ENCODE measurements around the gene NINL. TPM values are rescaled to one million over a fixed set of nuclear protein-coding genes. Genes with fewer than 3 reads are reported as not detected.
"Not testable (repeated sequence)": the region's sequence is repeated elsewhere in the genome, so short reads cannot be mapped to it uniquely, and the experiment has no call there.

NINL gene
- polyA plus RNA-seq, 3 donors = 41.8 to 60.2 (median 57.6) TPM

DNA sequence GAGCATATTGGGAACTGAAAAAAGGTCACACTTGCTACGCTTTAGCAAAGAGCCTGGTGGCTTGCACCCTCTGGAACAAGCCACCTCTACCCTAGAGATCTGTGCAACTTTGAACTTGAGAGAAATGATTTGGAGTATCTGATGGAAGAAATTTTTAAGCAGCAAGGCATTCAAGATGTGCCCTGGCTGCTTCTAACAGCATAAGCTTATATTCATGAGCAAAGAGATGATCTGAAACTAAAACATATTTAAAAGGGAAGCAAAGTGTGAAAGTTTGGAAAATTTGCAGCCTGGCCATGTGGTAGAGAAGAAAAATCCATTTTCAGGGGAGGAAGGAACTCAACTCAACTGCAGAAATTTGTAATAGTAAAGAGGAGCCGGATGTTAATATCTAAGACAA is 71.1 kb downstream of the NINL start:
- DNase-seq (ENCODE audit: extremely low read depth in 1 of 11, low read depth in 9 of 11, low spot score in 4 of 11) = no peak

DNA sequence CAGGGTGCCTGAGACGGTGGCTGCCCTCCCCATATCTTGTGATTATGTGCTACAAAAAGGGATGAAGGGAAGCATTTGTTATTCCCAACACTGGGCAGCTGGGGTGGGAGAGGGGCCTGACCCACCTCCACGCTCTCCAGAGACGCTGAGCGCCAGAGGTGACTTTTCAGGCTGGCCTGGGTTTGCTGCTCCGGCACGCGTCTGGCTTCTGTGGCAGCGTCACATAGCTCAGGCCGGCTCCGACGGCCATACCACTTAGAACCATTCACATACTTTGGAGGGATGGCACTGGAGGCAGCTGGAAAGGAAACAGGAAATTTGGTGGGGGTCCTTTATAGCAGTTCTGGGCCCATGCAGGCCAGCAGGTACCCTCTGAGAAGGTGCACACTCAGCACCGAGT is 72.6 kb downstream of the NINL start:
- DNase-seq (ENCODE audit: extremely low read depth in 1 of 11, low read depth in 9 of 11, low spot score in 4 of 11) = no peak

DNA sequence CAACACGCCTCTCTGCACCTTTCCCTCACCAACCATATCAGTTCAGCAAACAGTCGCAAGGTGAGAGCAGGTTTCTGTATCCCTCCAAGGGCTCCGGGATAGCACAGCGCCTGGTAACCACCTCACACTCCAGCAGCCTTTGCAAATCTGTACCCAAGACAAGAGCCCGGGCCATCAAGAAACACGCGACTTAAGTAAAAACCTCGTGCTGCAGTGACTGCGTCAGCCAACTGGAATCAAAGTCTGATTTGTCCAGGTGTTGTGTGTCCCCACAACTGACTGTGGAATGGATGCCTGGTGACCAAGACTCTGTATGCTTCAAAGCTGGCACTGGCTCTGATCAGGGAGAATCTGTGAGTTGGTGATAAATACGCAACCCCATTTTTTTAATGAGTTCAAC is 74.1 kb downstream of the NINL start:
- no peak for DNase-seq (ENCODE audit: extremely low read depth in 1 of 11, low read depth in 9 of 11, low spot score in 4 of 11)

DNA sequence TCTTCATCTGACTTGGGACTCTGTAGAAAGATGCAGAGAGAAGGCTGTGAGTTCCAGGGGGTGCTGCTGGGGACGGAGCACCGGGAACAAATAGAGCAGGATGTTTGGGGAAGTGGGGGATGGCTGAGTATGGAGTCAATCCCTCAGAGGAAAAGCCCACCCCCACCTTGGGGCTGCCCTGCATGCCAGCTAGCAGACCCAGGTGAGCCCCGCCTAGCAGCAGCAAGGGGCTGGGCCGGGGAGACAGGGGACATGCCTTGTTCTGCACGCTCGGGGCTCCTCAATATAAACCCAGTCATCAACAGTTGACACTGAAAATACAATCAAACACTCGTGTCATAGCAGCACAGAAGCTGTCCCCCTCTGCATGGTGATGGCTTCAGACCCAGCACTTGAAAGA is 74.6 kb downstream of the NINL start:
- DNase-seq (ENCODE audit: extremely low read depth in 1 of 11, low read depth in 9 of 11, low spot score in 4 of 11) = no peak

DNA sequence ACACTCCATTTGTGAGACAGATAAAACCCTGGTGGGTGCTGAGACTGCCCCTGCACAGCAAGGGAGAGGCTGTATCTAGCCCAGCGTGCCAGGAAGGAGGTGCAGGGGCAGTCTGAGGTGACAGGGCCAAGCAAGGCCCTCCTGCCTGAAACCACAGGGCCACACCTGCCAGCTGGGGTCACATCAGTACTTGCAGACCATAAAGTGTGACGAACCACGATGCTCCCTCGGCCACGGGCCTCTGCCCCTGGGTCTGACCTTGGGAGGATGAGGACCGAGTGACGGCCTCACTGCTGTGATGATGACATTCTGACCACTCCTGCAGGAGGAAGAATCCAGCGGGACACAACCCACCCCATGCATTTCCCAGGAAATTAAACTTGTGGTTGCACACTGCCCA is 75.1 kb downstream of the NINL start:
- DNase-seq (ENCODE audit: extremely low read depth in 1 of 11, low read depth in 9 of 11, low spot score in 4 of 11) = no peak

DNA sequence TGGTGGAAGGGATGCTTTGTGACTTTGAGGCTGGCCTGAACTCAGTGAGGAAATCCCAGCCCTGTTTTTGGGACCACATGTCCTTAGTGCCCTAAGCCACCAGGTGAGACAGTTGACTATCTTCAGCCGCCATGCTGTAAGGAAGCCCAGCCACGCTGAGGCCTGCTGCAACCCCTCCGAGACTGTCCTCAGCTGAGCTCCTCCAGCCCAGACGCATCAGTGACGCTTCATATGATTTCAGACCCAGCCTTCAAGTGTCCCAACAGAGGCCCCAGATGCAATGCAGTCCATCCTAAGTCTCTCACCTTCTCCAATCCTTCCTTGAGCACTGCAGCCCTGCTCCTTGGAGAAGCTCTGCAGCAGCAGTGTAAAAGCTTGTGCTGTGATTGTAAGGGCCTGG is 76.2 kb downstream of the NINL start:
- DNase-seq (ENCODE audit: extremely low read depth in 1 of 11, low read depth in 9 of 11, low spot score in 4 of 11) = no peak

DNA sequence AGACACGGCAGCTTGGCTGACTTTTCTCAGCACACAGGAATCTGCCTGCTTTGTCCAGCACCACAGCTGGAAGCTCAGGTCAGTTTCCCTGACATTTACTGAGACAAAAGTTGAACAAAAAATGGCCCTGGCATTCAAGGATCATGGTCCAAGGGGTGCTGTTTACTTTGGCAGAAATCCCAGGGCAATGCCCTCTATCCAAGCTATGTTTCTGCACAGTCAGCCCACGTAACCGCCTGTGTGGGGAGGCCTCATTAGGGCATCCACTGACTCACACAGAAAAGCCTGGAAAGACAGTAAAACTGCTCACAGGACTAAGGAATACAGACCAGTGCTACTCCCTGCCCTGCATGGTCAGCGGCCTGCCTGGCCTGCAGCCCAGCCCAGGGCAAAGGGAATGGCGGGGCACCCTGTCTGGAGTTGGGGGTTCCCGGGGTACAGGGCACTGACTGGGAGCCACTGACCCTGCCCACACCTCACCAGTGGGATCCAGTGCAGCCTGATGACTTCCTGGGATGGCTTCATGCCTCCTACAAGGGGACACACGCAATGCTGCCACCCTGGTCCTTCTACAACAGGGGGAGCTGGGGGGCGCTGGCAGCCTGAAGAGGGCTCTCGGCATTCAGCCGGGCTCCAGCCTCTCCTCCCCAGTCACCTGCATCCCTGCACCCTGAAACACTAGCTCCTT is 77.1 kb downstream of the NINL start:
- peak in 3 of 11 donors; percentile 21 to 60 (median 23) for DNase-seq (ENCODE audit: extremely low read depth in 1 of 11, low read depth in 9 of 11, low spot score in 4 of 11)

DNA sequence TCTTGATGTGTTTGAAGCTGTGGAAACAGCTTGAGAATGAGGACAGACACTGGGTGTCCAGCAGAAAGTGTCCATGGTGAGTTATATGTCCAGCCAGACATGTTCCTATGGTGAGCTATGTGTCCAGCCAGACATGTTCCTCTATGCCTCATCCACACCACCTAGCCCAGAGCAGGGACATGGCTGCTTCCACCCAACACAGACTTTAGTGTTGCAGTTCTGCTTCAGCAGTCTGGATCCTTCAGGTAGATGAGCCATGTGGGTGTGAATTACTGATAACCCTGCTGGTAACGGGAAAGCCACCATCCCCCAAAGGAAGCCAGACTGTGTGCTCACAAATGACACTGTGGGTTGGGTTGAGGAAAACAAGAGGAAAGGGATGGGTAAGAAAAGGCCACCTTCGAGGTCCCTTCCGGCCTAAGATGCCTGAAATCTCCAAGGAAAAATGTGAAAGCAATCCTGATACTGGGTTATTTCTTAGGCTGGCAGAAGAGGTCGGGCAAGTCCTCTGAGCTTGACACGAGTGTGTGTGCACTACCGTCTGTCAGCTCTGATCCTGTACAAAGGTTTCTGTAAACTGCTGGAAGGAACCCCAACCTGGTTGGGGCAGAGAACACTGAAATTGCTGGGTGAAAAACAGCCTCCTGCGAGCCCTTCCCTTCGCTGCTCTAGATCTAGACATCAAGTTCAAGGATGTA is 77.8 kb downstream of the NINL start:
- DNase-seq (ENCODE audit: extremely low read depth in 1 of 11, low read depth in 9 of 11, low spot score in 4 of 11) = no peak

DNA sequence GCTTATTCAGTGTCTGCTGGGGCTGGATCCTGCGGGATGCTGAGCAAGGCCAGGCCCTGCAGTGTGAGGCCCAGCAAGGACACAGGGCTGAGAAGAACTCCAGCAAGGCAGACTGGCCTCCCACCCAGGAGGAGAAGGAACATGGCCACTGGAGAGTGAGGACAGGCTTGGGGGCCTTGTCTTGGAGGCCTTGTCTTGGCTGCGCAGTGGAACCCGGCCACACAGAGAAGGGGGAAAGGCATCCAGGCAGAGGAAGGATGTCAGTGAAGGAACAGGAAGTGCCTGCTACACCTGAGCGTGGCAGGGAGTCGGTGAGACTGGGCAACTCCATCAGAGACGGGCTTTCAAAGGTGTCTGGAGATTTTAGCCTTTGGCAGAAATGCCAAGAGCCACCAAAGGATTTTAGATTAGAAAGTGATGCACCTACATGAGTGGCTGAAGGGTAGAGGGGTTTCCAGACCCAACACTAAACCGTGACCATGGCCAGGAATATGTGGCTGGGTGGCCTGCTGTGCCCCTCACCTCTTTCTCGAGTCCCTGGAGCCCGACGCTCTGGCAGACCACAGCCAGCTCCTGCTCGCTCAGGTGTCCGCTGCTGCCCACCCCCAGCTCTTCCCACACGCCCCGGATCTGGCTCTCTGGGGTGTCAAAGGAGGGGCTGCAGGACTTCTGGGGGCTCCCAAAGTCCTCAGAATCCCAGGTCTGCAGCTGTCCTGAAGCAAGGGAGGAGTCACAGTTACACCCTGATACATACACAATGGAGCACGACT is 80.8 kb downstream of the NINL start:
- DNase-seq (ENCODE audit: extremely low read depth in 1 of 11, low read depth in 9 of 11, low spot score in 4 of 11) = no peak

DNA sequence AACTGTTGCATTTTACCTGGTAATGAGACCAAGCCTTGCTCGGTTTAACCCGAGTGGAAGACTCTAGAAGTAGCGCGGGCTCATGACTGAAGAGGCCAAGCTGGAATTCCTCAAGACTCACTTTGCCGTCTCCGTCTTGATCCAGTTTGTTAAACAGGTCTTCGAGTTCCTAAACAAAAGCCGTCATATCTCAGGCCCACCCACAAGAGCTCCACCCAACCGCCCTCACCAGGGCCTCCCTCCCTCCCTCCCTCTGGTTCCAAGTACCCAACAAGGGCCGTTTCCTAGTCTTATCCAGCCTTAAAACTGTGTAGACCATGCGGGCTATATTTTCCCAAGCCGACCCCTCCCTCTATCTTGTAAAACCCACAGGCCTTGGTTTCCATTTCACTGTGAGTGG is 81.4 kb downstream of the NINL start:
- DNase-seq (ENCODE audit: extremely low read depth in 1 of 11, low read depth in 9 of 11, low spot score in 4 of 11) = no peak

DNA sequence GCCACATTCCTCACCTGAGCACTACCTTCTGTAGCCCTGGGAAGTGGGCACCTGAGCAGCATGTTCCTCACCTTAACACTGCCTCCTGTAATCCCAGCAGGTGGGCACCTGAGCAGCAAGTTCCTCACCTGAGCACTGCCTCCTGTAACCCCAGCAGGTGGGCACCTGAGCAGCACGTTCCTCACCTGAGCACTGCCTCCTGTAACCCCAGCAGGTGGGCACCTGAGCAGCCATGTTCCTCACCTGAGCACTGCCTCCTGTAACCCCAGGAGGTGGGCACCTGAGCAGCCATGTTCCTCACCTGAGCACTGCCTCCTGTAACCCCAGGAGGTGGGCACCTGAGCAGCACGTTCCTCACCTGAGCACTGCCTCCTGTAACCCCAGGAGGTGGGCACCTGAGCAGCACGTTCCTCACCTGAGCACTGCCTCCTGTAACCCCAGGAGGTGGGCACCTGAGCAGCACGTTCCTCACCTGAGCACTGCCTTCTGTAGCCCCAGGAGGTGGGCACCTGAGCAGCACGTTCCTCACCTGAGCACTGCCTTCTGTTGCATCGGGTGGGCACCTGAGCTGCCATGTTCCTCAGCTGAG is 82.2 kb downstream of the NINL start:
- DNase-seq (ENCODE audit: extremely low read depth in 1 of 11, low read depth in 9 of 11, low spot score in 4 of 11) = not testable (repeated sequence)

DNA sequence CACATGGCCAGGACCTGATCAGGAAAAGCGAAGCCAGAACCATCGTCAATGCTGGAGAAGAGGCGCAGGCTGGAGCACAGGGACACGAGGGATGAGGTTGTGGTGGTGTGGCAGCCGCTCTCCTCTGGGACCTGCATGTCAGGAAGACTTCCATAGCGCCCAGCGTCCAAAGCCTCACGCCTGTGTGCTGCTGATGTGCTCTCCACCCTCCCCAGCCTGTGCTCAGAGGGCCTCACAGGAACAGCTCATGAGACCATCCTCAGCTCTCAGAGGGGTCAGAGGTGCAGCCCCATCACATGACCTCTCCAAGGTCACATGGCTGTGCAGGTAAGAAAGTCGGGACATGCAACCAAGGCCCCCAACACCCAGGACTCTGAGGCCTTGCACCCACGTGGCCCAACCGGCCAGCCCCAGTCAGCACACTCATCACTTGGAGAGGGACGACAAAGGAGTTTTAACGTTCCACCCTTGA is 84.4 kb downstream of the NINL start:
- DNase-seq (ENCODE audit: extremely low read depth in 1 of 11, low read depth in 9 of 11, low spot score in 4 of 11) = no peak

DNA sequence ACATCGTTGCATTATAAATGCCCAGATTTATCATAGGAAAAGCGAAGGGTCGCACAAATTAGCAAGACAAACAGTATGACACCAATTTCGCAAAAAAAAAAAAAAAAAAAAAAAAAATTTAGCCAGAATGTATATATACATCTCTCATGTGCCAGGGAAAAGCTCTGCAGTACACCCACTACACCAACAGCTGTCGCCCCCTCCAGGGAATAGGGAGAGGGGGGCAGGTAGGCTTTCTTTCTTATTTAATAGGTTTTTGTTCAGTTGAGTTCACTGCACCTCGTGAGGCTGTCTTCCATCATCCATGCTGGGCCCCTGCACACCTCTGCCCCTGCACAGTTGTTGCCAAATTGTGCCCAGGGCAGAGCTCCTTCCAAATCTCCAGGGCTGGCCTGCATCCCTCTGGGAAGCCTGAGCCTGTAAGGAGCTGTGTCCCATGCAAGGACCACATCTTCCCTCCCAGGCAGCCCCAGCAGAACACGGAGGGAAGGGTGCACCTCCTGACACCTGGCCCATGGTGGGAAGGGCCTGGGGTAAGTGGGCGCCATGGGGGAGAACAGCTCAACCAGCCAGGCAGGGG is 85.4 kb downstream of the NINL start:
- no peak for DNase-seq (ENCODE audit: extremely low read depth in 1 of 11, low read depth in 9 of 11, low spot score in 4 of 11)

DNA sequence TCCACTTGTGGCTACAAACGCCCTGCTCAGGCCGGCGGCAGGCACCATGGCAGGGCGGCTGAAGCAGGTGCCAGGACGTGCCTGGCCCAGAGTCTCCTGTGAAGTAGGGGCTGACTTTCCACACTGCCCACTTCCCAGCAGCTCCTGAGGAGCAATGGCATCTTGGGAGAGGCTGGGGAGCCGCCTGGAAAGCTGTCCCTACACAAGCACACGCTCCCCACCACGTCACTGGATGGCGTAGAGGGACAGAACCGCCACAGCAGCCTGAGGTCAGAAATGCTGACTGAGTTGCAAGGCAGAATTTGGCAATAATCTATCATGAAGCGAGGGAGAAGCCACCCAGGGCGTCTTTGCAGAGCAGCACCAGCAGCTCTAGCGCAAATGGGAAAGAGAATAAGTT is 86.3 kb downstream of the NINL start:
- DNase-seq (ENCODE audit: extremely low read depth in 1 of 11, low read depth in 9 of 11, low spot score in 4 of 11) = no peak

DNA sequence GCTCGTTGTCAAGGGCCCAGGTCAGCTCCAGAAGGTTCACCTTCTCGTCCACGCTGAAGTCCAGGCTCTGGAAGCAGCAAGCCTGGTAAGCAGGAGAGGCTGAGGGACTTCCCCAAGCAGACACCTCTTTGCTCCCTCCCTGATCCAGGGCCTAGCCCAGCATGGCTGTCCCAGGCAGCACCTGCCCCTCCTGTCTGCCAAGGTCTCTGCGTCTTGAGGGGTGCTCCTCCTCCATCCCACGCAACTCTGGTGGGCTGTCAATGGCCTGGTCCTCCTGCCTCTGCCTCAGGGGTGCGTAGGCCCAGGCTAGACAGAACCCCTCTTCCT is 87.1 kb downstream of the NINL start:
- no peak for DNase-seq (ENCODE audit: extremely low read depth in 1 of 11, low read depth in 9 of 11, low spot score in 4 of 11)

DNA sequence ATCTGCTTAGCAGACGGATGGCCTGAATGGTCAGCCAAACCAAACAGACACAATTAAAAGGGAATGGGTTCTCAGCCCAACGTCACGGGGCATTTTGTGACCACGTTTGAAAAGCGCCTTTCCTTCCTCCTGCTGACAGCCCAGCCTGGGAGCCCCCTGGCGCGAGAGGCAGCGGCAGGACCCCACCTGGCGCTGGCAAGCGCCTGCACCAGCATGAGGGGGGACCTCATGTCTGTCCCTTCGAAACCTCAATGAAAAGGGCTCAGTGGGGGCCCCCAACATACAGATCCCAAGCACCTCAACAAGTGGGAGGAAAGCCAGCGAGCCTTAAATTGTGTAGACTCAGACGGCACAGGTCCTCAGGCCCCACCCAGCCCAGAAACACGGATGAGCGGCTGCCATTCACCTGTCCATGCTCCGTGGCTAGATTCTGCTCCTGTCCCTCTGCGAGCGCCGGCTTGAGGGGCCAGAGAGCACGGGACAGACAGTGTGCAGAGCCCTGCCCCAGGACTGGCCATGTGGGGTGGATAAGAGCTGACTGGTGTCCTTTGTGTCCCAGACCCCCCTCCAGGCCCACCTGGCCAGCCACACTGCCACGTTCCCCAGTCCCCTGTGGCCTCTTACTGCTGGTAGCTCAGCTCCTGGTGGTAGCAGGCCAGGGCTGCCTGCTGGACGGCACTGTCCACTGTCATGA is 87.6 kb downstream of the NINL start:
- no peak for DNase-seq (ENCODE audit: extremely low read depth in 1 of 11, low read depth in 9 of 11, low spot score in 4 of 11)

DNA sequence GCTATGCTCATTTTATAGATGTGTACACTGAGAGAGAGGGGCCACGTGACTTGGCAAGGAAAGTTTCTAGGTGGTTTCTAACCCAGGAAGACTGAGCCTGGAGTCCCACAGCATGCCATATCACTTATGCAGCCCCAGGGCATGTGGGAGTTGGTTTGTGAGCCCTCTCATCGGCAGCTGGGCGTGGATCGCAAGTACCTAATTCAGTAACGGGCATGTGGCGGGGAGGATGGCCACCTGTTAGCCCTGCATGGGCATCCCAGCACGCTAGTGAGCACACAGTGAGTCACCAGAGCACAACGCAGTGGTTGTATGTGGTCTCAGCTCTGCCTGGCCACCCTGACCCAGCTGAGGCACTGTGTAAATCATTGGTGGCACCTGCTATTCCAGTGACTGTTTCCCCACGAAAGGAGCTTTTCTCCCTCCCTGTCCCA is 88.3 kb downstream of the NINL start:
- no peak for DNase-seq (ENCODE audit: extremely low read depth in 1 of 11, low read depth in 9 of 11, low spot score in 4 of 11)

DNA sequence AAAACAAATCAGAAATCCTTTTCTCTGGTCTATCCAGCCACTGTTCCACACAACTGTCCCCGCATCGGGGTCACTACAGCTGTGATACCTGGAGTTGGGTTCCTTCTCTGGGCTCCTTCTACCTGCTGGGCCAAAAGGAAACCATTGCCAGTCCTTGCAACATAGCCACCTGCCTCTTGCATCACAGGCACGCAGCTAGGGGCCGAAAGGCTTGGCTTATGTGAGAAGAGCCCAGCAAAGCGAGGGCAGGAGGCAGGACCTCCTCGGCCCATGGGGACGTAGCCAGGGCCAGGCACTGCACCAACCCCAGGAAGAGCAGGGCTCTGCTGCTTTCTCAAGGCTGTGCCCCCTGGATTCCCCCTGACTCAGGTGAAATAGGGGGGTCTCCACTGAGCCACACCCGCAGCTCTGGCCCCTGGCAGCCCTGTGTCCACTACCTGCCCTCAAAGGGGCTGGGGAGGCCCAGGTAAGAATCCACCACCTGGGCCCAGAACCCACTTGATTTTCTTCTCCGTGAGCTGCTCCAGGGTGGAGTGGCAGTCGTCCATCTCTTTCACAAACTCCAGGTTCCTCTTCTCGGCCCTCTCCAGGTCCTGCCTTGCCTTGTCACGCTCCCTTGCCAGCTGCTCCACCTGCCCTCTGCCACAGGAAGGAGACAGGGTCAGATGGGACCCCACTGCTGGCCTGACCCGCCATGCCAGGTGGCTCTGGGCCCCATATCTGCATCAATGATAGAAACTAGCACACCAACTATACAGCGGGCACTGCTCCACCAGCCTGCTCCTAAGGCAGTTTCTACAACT is 89.0 kb downstream of the NINL start:
- no peak for DNase-seq (ENCODE audit: extremely low read depth in 1 of 11, low read depth in 9 of 11, low spot score in 4 of 11)

Data from renal cortex interstitium (tissue), 11 donors.